GM10266 (cell line): Measurements from ENCODE around the gene CUL2.

Experiments used
- DNase-seq: peaks from one replicate; pipeline ENCODE4 v3.0.0; 2012; ENCODE audit errors: extremely low spot score
- CTCF ChIP-seq: IDR thresholded peaks from 2 replicates; pipeline ENCODE4 v1.5.1; 2012; ENCODE audit warnings: mild to moderate bottlenecking, low read depth; ENCODE audit not compliant: control insufficient read depth, insufficient read depth; ENCODE audit errors: missing control alignments

Gene CUL2

DNA sequence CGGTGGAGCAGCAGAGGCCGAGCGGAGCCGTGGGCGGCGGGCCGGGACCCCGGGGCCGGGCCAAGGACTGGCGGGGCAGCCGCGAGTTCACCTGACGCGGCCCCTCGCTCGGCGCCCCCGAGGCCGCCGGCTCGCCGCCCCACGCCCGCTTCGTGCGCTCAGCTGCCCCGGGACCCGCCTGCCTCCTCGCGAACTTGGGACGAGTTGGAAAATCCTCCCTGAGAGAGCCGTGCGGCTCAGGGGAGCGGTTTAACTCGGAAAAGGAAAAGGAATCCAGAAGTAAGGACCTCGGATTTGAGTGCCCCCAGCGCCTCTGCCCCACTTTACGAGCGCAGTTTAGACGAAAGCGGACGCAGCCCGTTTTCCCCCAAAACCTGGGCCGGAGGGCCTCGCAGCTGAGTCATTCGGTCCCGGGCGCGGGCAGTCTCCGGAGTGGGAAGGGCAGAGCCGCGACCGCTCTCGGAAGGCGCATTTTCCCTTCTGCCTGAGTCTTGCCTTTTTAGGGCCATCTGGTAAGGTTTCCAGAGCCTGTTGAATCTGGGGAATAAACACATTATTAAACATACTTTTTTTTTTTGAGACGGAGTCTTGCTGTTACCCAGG lies 37.2 kb upstream of the CUL2 start:
- DNase-seq: no peak
- TF ChIP-seq CTCF: no peak

- TF ChIP-seq CTCF: peak; percentile 76
- DNase-seq: peak; percentile 96
These were observed 36.6 kb upstream of the CUL2 start, which contains the start of gene CREM for GRCh38 chr10:35126530-35127288. Gene CREM (plus strand): TSS chr10:35126846. CDS start chr10:35137836, 10,990 bp downstream.

GRCh38 chr10:35126062-35126529 lies 36.0 kb upstream of the CUL2 start:
- TF ChIP-seq CTCF: no peak
- no peak for DNase-seq

DNA sequence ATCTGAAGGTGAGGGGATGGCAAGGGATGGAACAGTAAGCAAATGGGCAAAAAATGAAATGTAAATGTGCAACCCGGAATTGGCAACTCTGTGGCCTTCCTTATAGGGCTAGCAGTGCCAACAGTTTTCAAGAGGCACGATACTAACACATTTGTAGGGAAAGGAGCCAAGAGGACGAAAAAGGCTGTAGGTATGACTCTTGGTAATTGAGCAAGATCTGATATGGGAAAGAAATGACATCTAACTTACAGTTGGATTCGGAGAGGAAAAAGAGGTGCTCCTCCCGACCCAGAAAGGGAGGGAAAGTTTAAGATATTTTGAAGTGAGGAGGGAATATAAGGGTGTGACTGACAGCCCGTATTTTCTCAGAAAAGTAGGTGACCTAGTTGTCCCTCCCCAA lies 34.4 kb upstream of the CUL2 start:
- DNase-seq: no peak
- TF ChIP-seq CTCF: no peak

- no peak for TF ChIP-seq CTCF
- DNase-seq: no peak
These were observed 29.2 kb upstream of the CUL2 start for GRCh38 chr10:35119378-35119777.

GRCh38 chr10:35112571-35112970 lies 22.4 kb upstream of the CUL2 start:
- no peak for DNase-seq
- no peak for TF ChIP-seq CTCF

- TF ChIP-seq CTCF: no peak
- no peak for DNase-seq
These were observed 13.7 kb upstream of the CUL2 start for GRCh38 chr10:35103882-35104281.
